T-helper 2 cell treated with Interferon-gamma antibody and Interleukin-4, amounts not matched to agents 5 μg/mL and 100 μg/mL, for 36 hours (primary cell): ENCODE results near the gene HGS.
"Not testable (repeated sequence)": the region's sequence is repeated elsewhere in the genome, so short reads cannot be mapped to it uniquely, and the experiment has no call there.

ENCODE experiments used
- DNase-seq: peaks from one replicate; pipeline ENCODE4 v3.0.0; 2021; ENCODE audit warnings: low spot score
- H3K27ac Mint-ChIP-seq: one replicate; pipeline ENCODE4 v1.8.0; 2021; ENCODE audit warnings: mild to moderate bottlenecking, mixed read lengths
- H3K27me3 Mint-ChIP-seq: one replicate; pipeline ENCODE4 v1.8.0; 2021; ENCODE audit warnings: low read depth, mixed read lengths
- H3K36me3 Mint-ChIP-seq: one replicate; pipeline ENCODE4 v1.8.0; 2021; ENCODE audit warnings: low read depth, mixed read lengths
- H3K4me1 Mint-ChIP-seq: one replicate; pipeline ENCODE4 v1.8.0; 2021; ENCODE audit warnings: low read depth, mixed read lengths
- H3K4me3 Mint-ChIP-seq: one replicate; pipeline ENCODE4 v1.8.0; 2022; ENCODE audit warnings: mild to moderate bottlenecking, moderate library complexity, mixed read lengths
- H3K9me3 Mint-ChIP-seq: one replicate; pipeline ENCODE4 v1.8.0; 2021; ENCODE audit warnings: mixed read lengths

The HGS gene

DNA sequence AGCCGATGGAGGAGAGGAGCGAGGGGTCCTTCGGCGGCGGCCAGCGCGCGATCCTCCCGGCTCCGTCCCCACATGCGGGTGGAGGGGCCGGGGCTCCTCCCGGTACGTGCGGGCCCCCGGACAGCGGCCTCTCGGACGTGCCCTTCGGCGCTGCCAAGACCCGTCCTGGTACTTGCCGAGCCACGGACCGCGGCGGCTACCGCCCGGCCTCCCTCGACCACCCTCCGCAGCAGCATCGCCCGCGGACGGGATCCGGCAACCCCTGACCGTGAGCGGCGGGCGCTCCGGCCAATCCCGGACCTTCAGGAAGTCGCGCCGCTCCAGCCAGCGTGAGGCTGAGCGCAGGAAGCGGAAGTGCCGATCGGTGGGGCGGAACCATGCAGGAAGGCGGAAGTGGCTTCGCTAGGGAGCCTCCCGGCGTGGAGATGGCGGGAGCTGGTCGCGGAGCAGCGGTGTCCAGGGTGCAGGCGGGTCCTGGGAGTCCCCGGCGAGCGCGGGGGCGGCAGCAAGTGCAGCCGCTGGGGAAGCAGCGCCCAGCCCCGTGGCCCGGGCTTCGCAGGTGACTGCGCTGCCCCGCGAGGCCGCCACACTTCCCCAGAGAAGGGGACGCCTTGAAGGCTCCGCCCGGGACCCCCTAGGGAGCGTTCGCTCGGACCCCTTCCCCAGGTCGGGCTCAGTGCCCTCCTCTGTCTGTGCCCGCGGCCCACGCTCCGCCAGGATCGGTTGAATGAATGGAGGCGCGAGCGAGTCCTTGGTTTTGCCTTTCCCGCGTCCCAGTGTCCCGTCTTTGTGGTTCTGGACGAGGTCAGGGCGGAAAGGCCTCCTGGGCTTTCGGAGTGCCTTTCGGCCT lies 17.2 kb upstream of the HGS start, which contains the start of the genes CCDC137 and OXLD1:
TSS of gene CCDC137 (plus strand) at position 396 of the 850 bp plus-strand sequence. CDS start at position 426, 30 bp downstream.
TSS of gene OXLD1 (minus strand) at position 264 of the 850 bp plus-strand sequence. CDS start at position 236, 28 bp downstream.
- Mint-ChIP-seq H3K27me3 (no peaks in the 10 kb centered on the region), H3K4me3 (peak within 1 kb of the TSS; percentile 99), H3K4me1 (peaks cover 28% of the 10 kb centered on the region), H3K36me3 (peaks cover 44% of the 10 kb centered on the region), H3K9me3 (no peaks in the 10 kb centered on the region), H3K27ac (peak within 1 kb of the TSS; percentile 98)
- DNase-seq: peak; percentile 95

DNA sequence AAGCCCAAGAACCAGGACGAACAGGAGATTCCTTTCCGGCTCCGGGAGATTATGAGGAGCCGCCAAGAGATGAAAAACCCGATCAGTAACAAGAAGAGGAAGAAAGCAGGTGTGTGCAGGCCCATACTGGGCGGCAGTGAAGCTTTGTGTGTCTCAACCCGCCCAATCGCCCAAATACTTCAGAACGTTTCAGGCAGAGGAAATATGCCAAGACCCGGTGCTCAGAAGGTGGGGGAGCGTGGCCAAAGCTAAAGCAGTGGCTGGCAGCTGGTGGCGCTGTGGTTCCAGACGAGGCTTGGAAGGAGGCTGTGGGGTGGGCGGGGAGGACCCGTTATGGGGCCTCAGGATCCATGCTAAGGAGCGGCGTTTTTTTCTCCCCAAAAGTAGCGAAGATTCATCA lies 16.1 kb upstream of the HGS start:
- H3K4me3 Mint-ChIP-seq: peak overlapping the region; percentile 99
- H3K9me3 Mint-ChIP-seq: no peaks in the 10 kb centered on the region
- H3K36me3 Mint-ChIP-seq: peaks cover 53% of the 10 kb centered on the region
- peaks cover 23% of the 10 kb centered on the region for H3K4me1 Mint-ChIP-seq
- H3K27ac Mint-ChIP-seq: peak overlapping the region; percentile 69
- no peaks in the 10 kb centered on the region for H3K27me3 Mint-ChIP-seq
- no peak for DNase-seq

GRCh38 chr17:81672504-81672903 lies 11.3 kb upstream of the HGS start:
- Mint-ChIP-seq H3K9me3 (no peaks in the 10 kb centered on the region), H3K4me3 (no peak overlapping the region), H3K27me3 (no peaks in the 10 kb centered on the region), H3K36me3 (peaks cover 48% of the 10 kb centered on the region), H3K4me1 (peaks cover 13% of the 10 kb centered on the region), H3K27ac (no peak overlapping the region)
- DNase-seq: no peak

- H3K4me3 Mint-ChIP-seq: no peak overlapping the region
- peaks cover 10% of the 10 kb centered on the region for H3K4me1 Mint-ChIP-seq
- no peaks in the 10 kb centered on the region for H3K27me3 Mint-ChIP-seq
- no peak overlapping the region for H3K27ac Mint-ChIP-seq
- H3K36me3 Mint-ChIP-seq: peaks cover 43% of the 10 kb centered on the region
- no peak for DNase-seq
- no peaks in the 10 kb centered on the region for H3K9me3 Mint-ChIP-seq
Observed at GRCh38 chr17:81672954-81673353, 10.9 kb upstream of the HGS start.

DNA sequence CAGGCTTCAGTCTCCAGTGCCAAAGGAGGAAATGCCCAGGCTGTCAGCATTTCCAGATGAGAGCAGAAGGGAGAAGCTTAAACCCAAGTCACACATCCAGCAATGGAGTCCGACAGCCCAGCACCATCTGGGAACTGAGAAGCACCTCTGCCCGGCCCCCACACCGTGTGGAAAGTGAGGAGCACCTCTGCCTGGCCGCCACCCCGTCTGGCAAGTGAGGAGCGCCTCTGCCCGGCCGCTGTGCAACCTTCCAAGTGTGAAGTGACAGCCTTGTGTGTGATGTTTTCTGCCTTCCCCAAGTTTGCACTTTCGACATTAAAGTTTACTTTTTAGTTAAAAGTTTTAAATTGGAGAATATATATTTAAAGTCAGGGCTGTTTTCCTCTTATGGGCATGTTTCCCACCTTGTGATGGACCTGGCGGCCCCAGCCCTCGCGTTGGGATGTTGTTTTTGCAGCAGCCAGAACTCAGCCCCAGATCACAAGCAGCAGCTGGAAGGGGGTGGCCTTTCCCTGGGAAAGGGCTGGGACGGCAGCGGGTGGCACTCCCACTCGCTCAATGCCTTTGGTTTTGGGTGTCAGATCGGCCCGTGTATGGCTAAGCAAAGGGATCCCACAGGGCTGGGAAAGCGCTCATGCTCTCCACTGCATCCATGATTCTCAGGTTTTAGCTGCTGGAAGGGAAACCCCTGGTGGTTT lies 10.1 kb upstream of the HGS start:
- Mint-ChIP-seq H3K27me3 (no peaks in the 10 kb centered on the region), H3K4me3 (no peak overlapping the region), H3K9me3 (no peaks in the 10 kb centered on the region), H3K36me3 (peaks cover 38% of the 10 kb centered on the region), H3K4me1 (peaks cover 4% of the 10 kb centered on the region), H3K27ac (no peak overlapping the region)
- no peak for DNase-seq

DNA sequence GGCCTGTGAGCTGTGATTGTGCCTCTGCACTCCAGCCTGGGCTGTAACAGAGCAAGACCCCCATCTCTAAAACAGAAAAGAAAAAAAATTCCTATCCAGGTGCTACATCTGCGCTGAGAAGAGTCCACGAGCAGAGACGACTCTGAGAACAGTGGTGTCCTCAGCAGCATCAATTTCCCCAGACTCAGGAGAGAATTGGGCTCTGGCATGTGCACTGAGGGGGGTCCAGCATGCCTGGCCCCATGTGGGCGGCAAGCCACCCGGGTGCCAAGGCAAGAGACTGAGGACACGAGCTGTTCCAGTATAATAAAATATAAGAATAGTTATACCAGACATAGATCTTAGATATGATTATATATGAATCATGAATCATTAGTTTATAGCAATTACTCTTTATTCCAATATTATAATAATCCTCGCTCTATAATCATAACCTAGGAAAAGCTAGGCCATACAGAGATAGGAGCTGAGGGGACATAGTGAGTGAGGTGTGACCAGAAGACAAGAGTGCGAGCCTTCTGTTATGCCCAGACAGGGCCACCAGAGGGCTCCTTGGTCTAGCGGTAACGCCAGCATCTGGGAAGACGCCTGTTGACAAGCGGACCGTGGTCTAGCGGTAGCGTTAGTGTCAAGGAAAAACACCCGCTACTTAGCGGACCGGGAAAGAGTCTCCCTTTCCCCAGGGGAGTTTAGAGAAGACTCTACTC lies 8.1 kb upstream of the HGS start:
- H3K27me3 Mint-ChIP-seq, H3K9me3 Mint-ChIP-seq: not testable (repeated sequence)

GRCh38 chr17:81676906-81677305 lies 6.9 kb upstream of the HGS start:
- H3K4me3 Mint-ChIP-seq: no peak overlapping the region
- no peaks in the 10 kb centered on the region for H3K9me3 Mint-ChIP-seq
- no peak overlapping the region for H3K27ac Mint-ChIP-seq
- DNase-seq: no peak
- H3K36me3 Mint-ChIP-seq: peaks cover 24% of the 10 kb centered on the region
- H3K4me1 Mint-ChIP-seq: peaks cover 4% of the 10 kb centered on the region
- no peaks in the 10 kb centered on the region for H3K27me3 Mint-ChIP-seq

More for the DNA sequence above, 8.1 kb upstream of the HGS start:
- not testable (repeated sequence) for DNase-seq, H3K4me3 Mint-ChIP-seq, H3K4me1 Mint-ChIP-seq
- peak overlapping the region; percentile 8 for H3K27ac Mint-ChIP-seq
- H3K36me3 Mint-ChIP-seq: peaks cover 28% of the 10 kb centered on the region

DNA sequence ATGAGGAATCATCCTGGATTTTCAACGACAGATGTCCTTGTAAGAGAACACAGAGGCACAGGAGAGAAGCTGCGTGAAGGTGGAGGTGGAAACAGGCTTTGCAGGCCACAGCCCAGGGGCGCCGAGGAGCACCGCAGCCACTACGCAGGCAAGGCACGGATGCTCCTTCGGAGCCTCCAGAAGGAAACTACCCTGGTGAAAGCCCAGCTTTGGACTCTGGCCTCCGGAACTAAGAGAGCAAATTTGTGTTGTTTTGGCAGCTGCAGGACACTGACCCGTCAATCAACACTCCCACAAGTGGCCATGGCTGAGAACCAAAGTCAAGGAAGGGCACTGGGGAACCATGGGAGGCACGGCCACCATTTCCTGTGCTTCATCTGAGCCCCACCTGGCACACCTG lies 3.7 kb upstream of the HGS start:
- Mint-ChIP-seq H3K27ac (no peak overlapping the region), H3K36me3 (peaks cover 15% of the 10 kb centered on the region), H3K4me3 (no peak overlapping the region), H3K9me3 (no peaks in the 10 kb centered on the region), H3K4me1 (peaks cover 18% of the 10 kb centered on the region), H3K27me3 (peaks cover 2% of the 10 kb centered on the region)
- no peak for DNase-seq

DNA sequence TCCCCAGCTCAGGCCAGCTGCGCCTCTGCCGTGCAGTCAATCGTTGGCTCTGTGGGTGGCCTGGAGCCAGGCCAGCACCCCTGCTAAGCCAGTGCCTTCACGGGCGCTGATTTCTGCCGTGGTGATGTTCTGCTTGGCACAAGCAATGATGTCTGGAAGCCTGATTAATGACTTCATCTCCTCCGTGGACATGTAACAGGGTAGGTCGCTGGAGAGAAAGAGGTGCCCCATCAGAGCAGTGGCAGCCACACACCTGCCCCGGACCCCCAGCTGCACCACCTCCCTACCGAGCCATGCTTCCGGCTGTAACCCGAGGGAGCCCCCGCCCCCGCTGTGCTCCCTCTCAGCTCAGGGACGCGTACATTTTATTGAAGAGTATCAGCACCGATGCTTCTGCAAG lies 2.1 kb upstream of the HGS start:
- Mint-ChIP-seq H3K36me3 (peaks cover 19% of the 10 kb centered on the region), H3K9me3 (no peaks in the 10 kb centered on the region), H3K4me1 (peaks cover 17% of the 10 kb centered on the region), H3K27me3 (peaks cover 2% of the 10 kb centered on the region), H3K27ac (no peak overlapping the region), H3K4me3 (peak overlapping the region; percentile 12)
- no peak for DNase-seq

DNA sequence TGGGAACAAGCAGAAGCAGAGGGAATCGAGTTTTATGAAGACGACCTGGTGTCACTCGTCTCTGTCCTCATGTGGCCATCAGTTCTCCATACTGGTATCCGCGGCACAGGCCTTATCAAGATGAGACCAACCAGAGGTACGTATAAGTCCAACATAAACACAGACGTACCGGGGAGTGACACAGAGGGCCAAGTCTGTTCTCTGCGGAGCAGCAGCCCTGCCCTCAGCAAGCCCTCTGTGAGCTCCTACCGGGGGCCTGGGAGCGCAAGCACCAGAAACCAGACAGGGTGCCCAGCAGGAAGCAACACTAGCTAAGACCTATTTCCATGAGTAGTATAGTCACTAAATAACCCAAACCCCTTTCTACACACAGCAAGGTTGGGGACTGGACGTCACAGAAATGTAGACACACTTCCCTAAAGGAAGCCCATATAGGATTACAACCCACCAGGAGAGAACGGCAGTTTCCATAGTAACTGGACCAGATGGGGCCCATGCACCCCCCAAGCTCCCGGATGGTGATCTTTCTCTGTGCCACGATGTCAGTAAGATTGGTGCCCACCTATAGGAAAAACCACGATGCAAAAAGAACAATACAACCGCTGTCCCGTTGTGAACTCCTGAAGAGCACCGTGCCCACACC lies 1.1 kb upstream of the HGS start:
- Mint-ChIP-seq H3K36me3 (peaks cover 28% of the 10 kb centered on the region), H3K9me3 (no peaks in the 10 kb centered on the region), H3K4me3 (peak overlapping the region; percentile 92), H3K4me1 (peaks cover 17% of the 10 kb centered on the region), H3K27me3 (peaks cover 2% of the 10 kb centered on the region), H3K27ac (peak overlapping the region; percentile 26)
- DNase-seq: no peak

GRCh38 chr17:81683208-81683583 lies 615 bp upstream of the HGS start:
- Mint-ChIP-seq H3K9me3 (no peaks in the 10 kb centered on the region), H3K27ac (peak overlapping the region; percentile 26), H3K36me3 (peaks cover 29% of the 10 kb centered on the region), H3K4me1 (peaks cover 17% of the 10 kb centered on the region), H3K27me3 (peaks cover 2% of the 10 kb centered on the region), H3K4me3 (peak overlapping the region; percentile 92)
- no peak for DNase-seq

DNA sequence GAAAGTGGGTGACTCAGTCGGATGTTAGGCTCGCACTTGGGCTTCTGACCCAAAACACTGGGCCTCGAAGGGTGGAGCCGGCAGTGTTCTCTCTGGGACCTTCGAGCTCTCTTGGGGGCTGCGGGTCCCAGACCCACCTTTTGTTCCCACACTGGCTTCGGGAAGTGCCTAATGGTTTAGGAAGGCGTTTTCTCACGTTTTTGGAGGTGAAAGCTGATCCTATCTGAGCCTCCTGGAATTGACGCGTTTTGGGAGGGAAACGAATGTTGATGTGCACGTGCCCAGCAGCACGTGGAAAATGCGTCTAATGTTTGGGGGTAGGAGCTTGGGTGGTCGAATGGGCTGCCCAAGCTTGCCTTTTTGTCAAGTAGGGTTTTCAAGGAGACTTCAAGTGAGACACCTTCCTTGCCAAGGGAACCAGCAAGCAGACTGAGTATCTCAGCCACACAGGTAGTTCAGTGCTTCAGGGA lies 666 bp downstream of the HGS start:
- Mint-ChIP-seq H3K4me3 (peak overlapping the region; percentile 90), H3K27me3 (peaks cover 2% of the 10 kb centered on the region), H3K9me3 (no peaks in the 10 kb centered on the region), H3K27ac (peak overlapping the region; percentile 70), H3K36me3 (peaks cover 38% of the 10 kb centered on the region), H3K4me1 (peaks cover 17% of the 10 kb centered on the region)
- DNase-seq: no peak

DNA sequence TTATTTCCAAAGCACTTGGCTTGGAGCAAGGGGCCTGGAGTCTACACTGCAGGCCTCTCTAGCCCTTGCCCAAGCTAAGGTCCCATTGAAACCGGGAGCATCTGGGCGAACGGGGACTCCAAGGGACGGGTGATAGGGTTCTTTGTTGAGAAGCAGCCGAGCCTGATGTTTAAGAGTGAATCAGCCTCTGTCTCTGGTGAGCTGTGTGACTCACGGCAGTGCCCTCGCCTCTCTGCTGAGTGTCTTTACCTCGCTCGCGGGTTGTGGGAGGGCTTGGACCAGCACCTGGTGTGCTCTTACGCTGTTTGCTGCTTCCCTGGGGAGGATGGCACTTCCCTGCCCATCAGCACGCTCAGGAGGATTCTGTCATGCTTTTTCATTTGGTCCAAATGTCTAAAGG lies 1.3 kb downstream of the HGS start:
- Mint-ChIP-seq H3K36me3 (peaks cover 44% of the 10 kb centered on the region), H3K4me1 (peaks cover 17% of the 10 kb centered on the region), H3K4me3 (peak overlapping the region; percentile 90), H3K9me3 (no peaks in the 10 kb centered on the region), H3K27me3 (peaks cover 2% of the 10 kb centered on the region), H3K27ac (peak overlapping the region; percentile 70)
- DNase-seq: no peak
